Jurkat, Clone E6-1 (cell line): Measurements from ENCODE around the gene MPP3.
A peak's percentile ranks its signal among the peaks of the same experiment; 100 is the strongest.
"Not testable (repeated sequence)": the region's sequence is repeated elsewhere in the genome, so short reads cannot be mapped to it uniquely, and the experiment has no call there.

ENCODE experiments used
- DNase-seq: peaks from one replicate; pipeline ENCODE4 v3.0.0-alpha.2; 2011; ENCODE audit warnings: low read depth, low spot score
- H3K4me3 ChIP-seq: 2 replicates; pipeline ENCODE4 v1.5.1; 2011; ENCODE audit warnings: mild to moderate bottlenecking, low read length, control low read depth, moderate library complexity

Gene MPP3

DNA sequence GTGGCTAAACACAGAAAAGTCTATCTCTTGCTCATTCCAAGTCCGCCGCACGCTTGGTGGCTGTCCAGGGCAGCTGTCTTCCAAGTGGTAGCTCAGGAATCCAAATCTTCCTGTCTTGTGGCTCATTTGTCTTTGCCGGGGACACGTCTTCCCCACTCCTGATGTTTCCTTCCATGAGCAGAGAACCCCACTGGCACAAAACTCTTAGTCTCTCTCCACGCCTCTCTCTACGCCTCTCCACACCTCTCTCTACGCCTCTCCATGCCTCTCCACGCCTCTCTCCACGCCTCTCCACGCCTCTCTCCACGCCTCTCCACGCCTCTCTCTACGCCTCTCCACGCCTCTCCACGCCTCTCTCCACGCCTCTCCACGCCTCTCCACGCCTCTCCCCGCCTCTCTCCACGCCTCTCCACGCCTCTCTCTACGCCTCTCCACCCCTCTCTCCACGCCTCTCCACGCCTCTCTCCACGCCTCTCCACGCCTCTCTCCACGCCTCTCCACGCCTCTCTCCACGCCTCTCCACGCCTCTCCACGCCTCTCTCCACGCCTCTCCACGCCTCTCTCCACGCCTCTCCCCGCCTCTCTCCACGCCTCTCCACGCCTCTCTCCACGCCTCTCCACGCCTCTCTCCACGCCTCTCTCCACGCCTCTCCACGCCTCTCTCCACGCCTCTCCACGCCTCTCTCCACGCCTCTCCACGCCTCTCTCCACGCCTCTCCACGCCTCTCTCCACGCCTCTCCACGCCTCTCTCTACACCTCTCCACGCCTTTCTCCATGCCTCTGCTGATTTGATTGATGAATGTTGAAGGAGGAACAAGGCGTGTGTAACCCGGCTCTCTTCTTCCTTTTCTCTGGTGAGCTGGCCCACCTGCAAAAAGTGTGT is 9.4 kb upstream of the MPP3 start:
- H3K4me3 ChIP-seq, DNase-seq: not testable (repeated sequence)

DNA sequence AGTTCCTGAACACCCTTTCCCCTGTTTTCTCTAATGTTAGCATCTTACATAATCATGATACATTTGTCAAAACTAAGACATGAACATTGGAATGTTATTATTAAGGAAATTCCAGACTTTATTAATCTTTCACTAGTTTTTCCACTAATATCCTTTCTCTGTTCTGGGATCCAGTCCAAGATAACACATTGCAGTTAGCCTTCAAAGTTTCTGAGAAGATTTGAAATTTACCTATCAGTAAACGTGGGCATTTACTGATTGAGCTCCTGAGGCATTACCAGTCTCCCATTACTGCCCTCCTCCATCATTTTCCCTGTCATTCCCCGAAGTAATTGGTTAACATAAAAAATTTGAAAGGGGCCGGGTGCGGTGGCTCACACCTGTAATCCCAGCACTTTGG is 8.3 kb upstream of the MPP3 start:
- H3K4me3 ChIP-seq: no peak overlapping the region
- no peak for DNase-seq

DNA sequence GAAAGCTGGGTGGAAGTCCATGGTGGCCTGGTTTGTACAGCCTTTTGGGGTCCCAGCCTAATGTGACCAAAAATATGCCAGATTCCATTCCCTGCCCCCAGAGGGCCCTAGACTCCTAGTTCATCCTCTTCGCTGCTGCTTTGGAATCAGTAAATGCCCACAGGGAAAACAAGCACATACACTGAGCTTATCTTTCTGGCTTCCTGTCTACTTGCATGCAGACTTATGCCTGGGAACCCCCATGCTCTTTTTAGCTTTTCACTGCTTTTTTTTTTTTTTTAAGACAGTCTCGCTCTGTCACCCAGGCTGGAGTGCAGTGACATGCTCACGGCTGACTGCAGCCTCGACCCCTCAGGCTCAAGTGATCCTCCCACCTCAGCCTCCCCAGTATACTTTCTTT is 7.9 kb upstream of the MPP3 start:
- DNase-seq: no peak
- H3K4me3 ChIP-seq: no peak overlapping the region

DNA sequence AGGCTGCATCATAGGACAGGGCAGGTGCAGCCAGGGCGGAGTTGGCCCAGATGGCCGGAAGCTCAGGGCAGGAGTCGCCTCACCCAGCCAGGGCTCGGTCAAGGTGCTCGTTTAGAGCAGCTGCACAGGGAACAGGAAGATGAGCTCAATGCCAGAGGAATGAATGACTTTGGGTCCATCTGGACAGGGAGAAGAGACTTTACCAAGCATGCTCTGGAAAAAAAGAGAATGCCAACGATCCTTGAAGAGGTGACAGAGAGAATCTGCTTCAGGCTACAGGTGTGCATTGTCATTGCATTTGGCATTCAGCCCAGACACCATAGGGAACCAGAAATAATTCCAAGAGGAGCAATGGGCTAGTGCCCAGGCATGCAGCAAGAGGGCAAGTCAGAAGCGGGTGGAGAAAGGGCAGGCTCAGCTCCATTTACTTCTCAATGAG is 6.7 kb upstream of the MPP3 start:
- no peak for DNase-seq
- H3K4me3 ChIP-seq: no peak overlapping the region

DNA sequence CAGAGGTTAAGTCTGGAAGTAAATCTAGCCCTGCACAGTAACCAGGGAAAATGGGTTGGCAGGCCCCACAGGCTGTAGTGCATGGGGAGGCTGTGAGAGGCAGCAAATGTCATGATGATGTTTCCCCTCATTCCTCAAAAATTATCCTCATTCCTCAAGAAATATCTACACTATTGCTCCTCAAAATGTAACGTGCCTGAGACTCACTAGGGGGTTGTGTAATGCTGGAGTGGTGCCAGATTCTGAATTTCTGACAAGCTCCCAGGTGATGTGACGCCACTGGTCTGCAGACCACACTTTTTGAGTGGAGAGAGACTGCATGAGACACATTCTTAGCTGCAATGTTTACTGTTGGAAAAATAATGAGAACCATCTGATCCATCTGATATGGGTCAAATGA is 1.2 kb upstream of the MPP3 start:
- peak; percentile 11 for DNase-seq
- H3K4me3 ChIP-seq: no peak overlapping the region

DNA sequence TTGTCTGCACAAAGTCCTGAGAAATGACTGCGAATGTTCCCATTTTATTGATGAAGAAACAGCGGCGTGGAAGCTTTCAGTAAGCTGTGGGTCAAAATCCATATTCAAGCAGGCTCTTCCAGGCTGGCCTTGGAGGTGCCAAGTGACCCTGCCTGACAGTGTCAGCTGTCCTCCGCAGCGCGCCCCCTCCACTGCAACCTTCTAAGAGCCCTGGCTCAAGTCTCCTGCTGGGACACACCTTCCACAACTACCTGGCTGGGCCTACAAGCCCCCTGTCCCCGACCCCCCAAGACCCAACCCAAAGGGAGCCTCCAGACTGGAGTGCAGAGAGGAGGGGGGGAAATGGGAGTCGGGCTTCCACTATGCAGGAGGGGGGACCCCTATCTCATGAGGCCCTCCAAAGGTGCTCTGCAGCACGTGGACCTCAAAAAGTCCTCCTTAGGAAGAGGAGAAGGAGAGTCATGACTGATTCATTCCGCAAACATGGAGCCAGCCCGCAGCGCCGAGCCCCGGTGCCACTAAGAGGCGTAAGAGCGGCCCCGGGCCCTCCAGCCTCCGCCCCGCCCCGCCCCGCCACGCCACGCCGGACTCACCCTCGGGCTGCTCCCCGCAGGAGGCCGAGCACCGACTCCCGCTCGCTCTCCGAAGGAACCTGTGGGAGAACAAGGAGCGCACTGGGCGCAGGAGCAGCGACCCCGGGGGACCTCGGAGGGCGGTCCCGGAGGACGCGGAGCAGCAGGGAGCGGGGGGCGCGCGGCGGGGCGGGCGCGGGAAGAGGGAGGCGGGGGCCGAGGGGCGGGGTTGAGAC is 574 bp downstream of the MPP3 start:
- DNase-seq: no peak
- H3K4me3 ChIP-seq: peak overlapping the region; percentile 2; the same call in 1 of the 2 replicates

DNA sequence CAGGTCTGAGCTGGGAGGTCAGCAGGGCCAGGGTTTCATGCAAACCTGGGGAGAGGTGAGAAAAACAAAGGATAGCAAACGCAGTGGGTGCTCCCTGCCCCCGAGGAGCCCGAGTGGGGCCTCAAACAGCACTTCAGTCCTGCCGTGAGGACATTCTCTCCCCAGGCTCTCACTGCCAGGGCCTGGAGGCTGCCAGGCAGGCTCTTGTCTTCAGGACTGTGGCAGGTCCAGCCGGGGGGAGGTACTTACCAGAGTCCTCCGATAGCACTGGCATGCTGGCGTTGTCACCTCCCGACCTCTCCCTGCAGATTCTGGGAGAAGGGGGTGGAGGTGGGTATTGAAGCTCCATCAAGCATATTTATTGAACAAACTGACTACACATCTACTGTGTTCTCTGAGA is 1.3 kb downstream of the MPP3 start:
- H3K4me3 ChIP-seq: no peak overlapping the region
- DNase-seq: no peak

DNA sequence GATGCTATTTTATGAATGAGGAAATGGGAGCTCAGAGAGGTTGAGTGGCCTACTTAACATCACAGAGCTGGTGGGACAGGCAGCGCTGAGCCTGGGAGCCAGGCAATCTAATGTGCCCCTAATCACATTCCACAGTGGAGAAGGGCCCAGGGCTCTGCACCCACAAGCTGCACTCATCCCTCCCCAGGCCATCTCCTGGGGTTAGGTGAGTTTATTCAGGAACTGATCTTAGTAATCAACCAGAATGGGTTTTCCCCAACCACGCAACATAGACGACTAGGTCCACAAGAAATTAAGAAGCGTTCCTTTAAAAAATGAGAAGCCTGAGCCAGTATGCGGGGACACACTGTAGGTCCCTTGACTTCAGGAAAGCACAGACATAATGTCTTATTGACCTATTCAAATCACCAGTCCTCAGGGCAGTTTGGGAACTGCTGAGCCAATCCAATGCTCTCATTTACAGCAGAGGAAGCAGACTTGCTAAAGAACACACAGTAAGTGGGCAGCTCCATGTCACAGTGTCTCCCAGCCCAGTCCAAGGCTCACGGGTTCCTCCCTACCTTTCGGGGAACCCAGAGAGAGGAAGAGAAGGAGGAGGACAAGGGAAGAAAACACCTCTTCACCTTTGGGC is 2.3 kb downstream of the MPP3 start:
- DNase-seq: no peak
- H3K4me3 ChIP-seq: no peak overlapping the region

DNA sequence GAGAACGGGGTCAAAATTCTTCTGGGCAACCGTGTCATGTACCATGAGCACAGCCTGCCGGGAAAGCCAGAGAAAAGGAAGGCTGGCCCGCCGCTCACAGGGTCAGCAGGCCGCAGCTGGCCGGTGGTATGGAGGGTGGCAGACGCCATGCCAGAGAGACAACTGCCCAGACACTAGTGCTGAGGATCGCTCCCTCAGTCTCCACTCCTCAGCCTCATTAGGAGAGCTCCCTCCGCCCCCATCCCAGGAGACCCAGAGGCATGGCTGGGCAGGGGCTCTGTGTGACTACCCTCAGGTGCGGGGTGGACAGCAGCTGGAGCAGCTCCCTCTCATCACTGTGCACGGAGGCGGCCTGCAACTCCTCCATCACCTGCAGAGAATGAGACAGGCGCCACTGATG is 3.2 kb downstream of the MPP3 start:
- H3K4me3 ChIP-seq: no peak overlapping the region
- no peak for DNase-seq

DNA sequence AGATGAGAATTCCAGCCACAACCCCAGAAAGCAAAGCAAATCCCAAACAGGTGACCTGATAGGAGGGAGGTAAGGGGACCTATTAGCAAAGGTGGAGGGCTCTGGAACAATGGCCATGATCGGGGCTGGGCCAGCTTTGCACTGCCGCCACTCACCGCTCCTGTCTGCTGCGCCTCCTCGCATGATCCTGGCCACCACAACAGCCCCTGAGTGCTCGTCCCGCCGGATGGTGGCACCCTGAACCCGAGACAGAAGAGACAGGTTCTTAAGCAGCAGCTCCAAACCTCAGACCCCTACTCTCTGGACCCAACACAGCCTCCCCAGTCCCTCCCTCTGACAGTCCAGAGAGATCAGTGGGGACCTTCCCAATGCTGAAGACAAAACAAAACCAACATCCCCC is 5.3 kb downstream of the MPP3 start:
- no peak overlapping the region for H3K4me3 ChIP-seq
- DNase-seq: no peak

DNA sequence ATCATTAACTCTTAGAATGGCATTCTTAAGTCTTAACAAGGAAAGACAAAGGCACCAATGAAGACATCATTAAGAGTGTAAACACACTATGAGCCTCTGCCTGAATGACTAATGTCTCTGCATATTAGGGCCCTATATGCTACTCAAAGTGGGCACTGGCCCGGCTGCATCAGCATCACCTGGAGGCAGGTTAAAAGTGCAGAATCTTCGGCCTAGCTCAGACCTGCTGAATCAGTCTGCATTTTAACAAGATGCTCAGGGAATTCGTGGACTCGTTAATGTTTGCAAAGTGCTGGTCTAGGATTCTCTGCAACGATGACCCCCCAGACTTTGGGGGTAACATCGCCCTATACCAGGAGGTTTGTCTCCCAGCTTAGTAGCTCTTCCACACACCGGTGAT is 6.7 kb downstream of the MPP3 start:
- no peak for DNase-seq
- H3K4me3 ChIP-seq: no peak overlapping the region

DNA sequence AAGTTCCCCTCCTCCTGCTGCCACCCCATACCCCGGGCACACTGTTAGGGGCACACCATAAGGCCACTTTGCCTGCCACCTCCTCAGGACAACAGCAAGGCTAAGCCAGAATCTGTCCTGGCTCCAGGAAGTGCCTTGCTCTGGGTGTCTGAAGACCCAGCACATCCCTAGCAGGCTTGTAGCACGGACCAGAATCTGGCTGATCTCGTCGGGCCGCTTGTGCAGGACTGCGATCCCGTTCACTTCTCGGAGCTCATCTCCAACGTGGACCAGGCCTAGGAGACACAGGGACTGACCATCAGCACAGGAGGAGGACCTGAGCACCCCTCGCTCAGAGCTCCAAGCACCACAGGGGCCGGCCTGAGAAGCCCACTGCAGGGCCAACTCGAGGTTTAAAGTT is 7.4 kb downstream of the MPP3 start:
- H3K4me3 ChIP-seq: no peak overlapping the region
- no peak for DNase-seq

DNA sequence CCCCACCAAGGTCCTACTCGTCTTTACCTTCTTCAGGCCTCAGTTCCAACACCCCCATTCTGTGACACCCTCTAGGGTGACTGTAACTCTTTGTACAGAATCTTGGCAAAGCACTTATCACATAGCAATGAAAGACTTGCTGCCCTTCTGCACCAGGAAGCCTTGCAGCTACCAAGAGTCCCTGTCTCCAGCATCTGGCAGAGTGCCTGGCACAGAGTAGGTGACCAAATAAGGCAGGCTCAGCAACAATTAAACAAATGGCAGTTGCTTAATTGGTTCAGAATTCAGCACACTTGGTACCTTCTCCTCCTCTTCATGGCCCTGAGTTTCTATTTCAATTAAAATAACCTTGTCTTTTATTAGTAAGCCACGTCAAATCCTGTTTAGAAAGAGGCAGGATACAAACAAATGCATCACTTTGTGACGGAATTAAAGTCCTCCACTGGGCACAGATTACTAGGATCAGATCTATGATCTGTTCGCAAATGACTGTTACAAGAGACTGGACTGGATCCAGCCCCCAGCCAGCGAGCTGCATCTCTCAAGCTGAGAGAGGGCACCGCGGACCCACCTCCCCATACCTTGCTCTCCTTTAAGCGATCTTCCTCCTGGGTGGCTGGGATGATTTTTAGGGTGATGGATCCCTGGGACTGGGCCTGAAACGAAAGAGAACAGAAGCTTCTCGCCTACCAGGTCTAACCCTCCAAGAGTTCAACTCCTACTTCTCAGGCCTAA is 9.4 kb downstream of the MPP3 start:
- DNase-seq: no peak

DNA sequence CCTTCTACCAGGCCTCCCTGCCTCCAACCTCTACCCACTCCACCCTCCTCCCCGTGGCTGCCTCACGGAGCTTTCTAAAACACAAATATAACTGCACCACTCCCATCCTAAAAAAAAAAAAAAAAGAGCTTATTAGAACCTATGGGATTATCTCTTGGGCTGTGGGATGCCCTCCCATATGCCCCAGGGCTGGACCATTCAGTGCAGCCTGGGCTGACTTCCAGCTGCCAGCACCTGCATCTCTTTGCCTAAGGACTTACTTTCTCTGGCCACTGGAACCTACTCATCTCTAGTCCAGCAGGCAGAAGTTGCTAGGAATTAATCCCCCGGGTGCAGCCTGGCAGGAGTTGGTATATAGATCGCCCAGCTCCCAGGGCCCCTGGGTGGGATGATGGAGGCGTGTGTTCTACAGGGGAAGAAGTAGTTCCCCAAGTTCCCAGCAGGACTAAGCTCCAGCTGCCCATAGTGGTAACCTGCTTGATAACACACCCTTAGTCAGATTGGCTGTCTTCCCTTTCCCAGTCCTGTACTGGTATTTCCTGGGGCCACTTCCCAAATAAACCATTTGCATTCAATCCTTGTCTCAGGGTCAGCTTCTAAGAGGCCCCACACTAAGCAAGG is 10.3 kb downstream of the MPP3 start:
- no peak for DNase-seq
- no peak overlapping the region for H3K4me3 ChIP-seq

More for the DNA sequence above, 9.4 kb downstream of the MPP3 start:
- no peak overlapping the region for H3K4me3 ChIP-seq

DNA sequence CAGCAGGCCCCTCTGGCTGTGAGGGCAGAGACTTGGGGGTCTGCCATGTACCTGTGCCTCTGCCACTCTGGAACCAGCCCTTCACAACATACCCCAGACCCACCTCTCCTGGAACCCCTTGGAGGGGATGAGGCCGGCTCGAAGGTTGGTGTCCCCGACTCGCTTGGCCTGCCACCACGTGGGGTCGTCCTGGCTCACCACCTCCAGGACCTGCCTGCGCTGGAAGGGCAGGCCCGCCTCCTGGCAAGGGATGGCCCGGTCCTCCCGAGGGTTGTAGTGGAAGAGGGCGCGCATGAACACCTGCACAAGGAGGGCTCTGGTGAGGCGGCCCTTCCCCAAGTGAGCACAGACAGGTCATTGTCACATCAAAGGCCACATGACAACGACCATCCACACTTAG is 12.2 kb downstream of the MPP3 start:
- no peak for DNase-seq
- H3K4me3 ChIP-seq: no peak overlapping the region

DNA sequence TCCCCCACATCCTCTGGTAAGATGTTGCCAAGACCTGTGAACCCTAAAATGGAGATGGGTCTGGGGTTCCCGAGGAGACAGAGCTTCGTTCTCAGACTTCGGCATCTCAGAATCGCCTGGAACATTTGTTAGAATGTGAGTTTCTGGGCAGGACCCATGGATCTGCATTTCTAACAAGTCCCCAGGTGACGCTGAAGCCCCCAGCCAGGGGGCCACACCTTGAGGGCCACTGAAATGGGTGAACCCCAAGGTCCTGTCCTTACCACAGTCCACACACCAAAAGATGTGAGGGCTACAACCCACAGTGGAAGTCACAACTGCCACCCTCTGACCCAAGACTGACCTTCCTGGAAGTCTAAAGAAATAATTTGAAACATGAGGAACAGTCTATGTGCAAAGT is 14.0 kb downstream of the MPP3 start:
- H3K4me3 ChIP-seq: no peak overlapping the region

DNA sequence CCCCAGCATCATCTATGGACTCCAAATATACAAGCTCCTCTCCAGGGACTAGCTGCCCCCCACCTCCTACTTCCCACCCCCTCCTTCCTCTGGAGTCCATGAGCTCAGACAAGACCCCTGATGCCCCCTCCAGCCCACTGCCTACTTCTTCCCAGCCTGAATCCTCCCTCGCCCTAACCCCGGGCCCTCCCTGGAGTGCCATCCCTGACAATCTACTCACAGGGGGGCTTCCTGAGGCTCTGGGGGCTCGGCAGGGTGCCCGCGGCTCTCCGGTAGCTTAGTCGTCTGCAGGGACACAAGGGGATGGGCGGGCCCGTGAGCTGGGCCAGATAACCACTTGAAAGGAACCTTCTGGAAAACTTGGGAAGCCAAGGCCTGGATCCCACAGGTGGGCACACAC is 15.1 kb downstream of the MPP3 start:
- no peak for DNase-seq

More for the DNA sequence above, 14.0 kb downstream of the MPP3 start:
- DNase-seq: no peak

DNA sequence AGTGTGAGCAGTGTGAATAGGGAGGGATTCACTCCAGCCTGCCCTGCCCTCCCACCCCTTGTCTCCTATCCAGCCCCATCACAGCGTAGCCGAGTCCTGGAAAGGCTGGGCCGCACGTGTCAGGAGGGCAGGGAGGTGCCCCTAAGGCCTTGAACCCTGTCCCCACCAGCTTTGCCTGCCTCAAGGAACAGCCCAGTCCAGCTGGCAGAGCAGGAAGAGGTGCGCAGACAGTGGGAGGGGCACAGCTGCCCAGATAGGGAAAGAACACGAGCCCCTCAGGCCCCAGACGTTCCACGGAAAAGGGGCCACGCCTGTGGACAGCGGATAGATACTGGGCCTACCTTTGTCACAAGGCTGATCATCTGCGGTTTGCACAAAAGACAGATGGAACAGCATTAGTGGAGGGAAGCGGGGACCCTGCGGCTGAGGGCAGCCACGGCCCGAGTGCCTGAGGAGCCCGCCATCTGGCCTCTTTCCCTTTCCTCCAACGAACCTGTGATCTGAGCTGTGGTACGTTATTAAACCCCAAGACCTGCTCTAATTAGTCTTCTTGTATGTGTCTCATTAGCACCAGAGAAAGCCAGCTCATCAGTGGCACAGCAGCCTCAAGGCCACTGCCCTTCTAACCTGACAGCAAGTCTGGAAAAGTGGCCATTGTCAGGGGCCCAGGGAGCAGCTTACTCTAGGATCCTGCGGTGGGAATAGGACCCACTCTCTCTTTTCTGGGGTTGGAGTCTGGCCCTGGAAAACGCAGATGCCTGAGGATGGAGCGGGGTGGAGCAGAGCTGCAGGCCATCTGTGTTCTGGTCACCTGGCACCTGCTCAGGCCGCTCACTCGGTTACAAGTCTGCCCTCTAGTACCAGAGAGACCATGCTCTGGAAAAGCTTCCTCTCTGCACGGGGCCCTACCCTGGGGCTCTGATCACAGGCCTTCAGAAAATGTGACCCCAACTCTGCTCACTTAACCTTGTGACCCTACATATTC is 16.3 kb downstream of the MPP3 start:
- DNase-seq: no peak
- H3K4me3 ChIP-seq: no peak overlapping the region

More for the DNA sequence above, 15.1 kb downstream of the MPP3 start:
- H3K4me3 ChIP-seq: no peak overlapping the region
